ACC112 (cell line): ENCODE data around the gene DGKA.
A peak's percentile ranks its signal among the peaks of the same experiment; 100 is the strongest.
"Not testable (repeated sequence)": the region's sequence is repeated elsewhere in the genome, so short reads cannot be mapped to it uniquely, and the experiment has no call there.

Experiments used
- H2AFZ ChIP-seq: fragments of 200-600 bp; sonication (generic); one replicate; pipeline ENCODE4 v1.6.0; 2017; ENCODE audit warnings: antibody characterized with exemption, low read length; ENCODE audit not compliant: unreplicated experiment
- H3K27ac ChIP-seq: fragments of 200-600 bp; sonication (generic); 2 replicates; pipeline ENCODE4 v1.5.1; 2014; ENCODE audit warnings: low read depth, mild to moderate bottlenecking, antibody characterized with exemption, low read length, moderate library complexity
- H3K27me3 ChIP-seq: fragments of 200-600 bp; sonication (generic); 2 replicates; pipeline ENCODE4 v1.6.1; 2014; ENCODE audit warnings: mild to moderate bottlenecking, antibody characterized with exemption, low read length, moderate library complexity, mixed read lengths; ENCODE audit not compliant: insufficient read depth
- H3K36me3 ChIP-seq: fragments of 200-600 bp; sonication (generic); 2 replicates; pipeline ENCODE4 v1.6.1; 2016; ENCODE audit warnings: mild to moderate bottlenecking, antibody characterized with exemption, low read length, moderate library complexity, mixed read lengths; ENCODE audit not compliant: insufficient read depth
- H3K4me1 ChIP-seq: fragments of 200-600 bp; sonication (generic); one replicate; pipeline ENCODE4 v1.6.1; 2016; ENCODE audit warnings: low read length, mixed read lengths; ENCODE audit not compliant: insufficient read depth, unreplicated experiment, control insufficient read depth
- H3K4me3 ChIP-seq: fragments of 200-600 bp; sonication (generic); 2 replicates; pipeline ENCODE4 v1.5.1; 2014; ENCODE audit warnings: mild to moderate bottlenecking, low read depth, low read length
- H3K79me2 ChIP-seq: fragments of 200-600 bp; sonication (generic); one replicate; pipeline ENCODE4 v1.6.0; 2016; ENCODE audit warnings: low read length; ENCODE audit not compliant: control insufficient read depth, unreplicated experiment, insufficient read depth

Gene DGKA

GRCh38 chr12:55982319-55982936, 51.5 kb downstream of the DGKA start:
- Histone ChIP-seq H3K36me3 (peaks cover 23% of the 10 kb centered on the region), H3K27ac (no peak overlapping the region)

GRCh38 chr12:55983232-55983842, 52.4 kb downstream of the DGKA start:
- no peak overlapping the region for H3K4me3 ChIP-seq
- H3K4me1 ChIP-seq, result peaks cover 7% of the 10 kb centered on the region
- H3K27me3 ChIP-seq, result no peaks in the 10 kb centered on the region
- H3K79me2 ChIP-seq, result peaks cover 17% of the 10 kb centered on the region
- H2AFZ ChIP-seq, result no peak overlapping the region
- H3K36me3 ChIP-seq, result peaks cover 26% of the 10 kb centered on the region
- H3K27ac ChIP-seq, result no peak overlapping the region

More at GRCh38 chr12:55982319-55982936, 51.5 kb downstream of the DGKA start:
- H3K79me2 ChIP-seq, result peaks cover 24% of the 10 kb centered on the region
- H2AFZ ChIP-seq, result no peak overlapping the region
- no peak overlapping the region for H3K4me3 ChIP-seq
- peaks cover 7% of the 10 kb centered on the region for H3K4me1 ChIP-seq
- H3K27me3 ChIP-seq, result no peaks in the 10 kb centered on the region

GRCh38 chr12:55984861-55985260, 53.9 kb downstream of the DGKA start:
- peaks cover 8% of the 10 kb centered on the region for H3K79me2 ChIP-seq
- no peak overlapping the region for H2AFZ ChIP-seq
- H3K4me3 ChIP-seq, result no peak overlapping the region
- H3K27ac ChIP-seq, result no peak overlapping the region
- peaks cover 20% of the 10 kb centered on the region for H3K36me3 ChIP-seq
- H3K27me3 ChIP-seq, result no peaks in the 10 kb centered on the region
- H3K4me1 ChIP-seq, result peaks cover 7% of the 10 kb centered on the region

- Histone ChIP-seq H3K36me3 (peaks cover 22% of the 10 kb centered on the region), H3K27me3 (no peaks in the 10 kb centered on the region), H3K4me1 (peaks cover 7% of the 10 kb centered on the region), H3K27ac (no peak overlapping the region), H3K4me3 (no peak overlapping the region), H2AFZ (no peak overlapping the region), H3K79me2 (peaks cover 8% of the 10 kb centered on the region)
These were observed 54.4 kb downstream of the DGKA start for GRCh38 chr12:55985341-55985740.

- H3K4me1 ChIP-seq, H3K27ac ChIP-seq, H3K79me2 ChIP-seq, H3K4me3 ChIP-seq, H3K27me3 ChIP-seq, H2AFZ ChIP-seq: not testable (repeated sequence)
- peaks cover 27% of the 10 kb centered on the region for H3K36me3 ChIP-seq
These were observed 55.0 kb downstream of the DGKA start for GRCh38 chr12:55985976-55986375.

- Histone ChIP-seq H3K27ac (no peak overlapping the region), H3K4me1 (no peaks in the 10 kb centered on the region), H3K36me3 (peaks cover 19% of the 10 kb centered on the region), H3K4me3 (no peak overlapping the region), H3K27me3 (no peaks in the 10 kb centered on the region), H2AFZ (no peak overlapping the region), H3K79me2 (no peaks in the 10 kb centered on the region)
These were observed 60.1 kb downstream of the DGKA start for GRCh38 chr12:55991110-55991509.

GRCh38 chr12:55993230-55993853, 62.4 kb downstream of the DGKA start:
- no peak overlapping the region for H3K4me3 ChIP-seq
- H3K79me2 ChIP-seq, result no peaks in the 10 kb centered on the region
- no peak overlapping the region for H3K27ac ChIP-seq
- no peaks in the 10 kb centered on the region for H3K27me3 ChIP-seq
- H3K4me1 ChIP-seq, result no peaks in the 10 kb centered on the region
- no peak overlapping the region for H2AFZ ChIP-seq
- H3K36me3 ChIP-seq, result peaks cover 17% of the 10 kb centered on the region

- Histone ChIP-seq H3K27me3 (no peaks in the 10 kb centered on the region), H3K36me3 (peaks cover 15% of the 10 kb centered on the region), H3K4me3 (no peak overlapping the region), H3K79me2 (no peaks in the 10 kb centered on the region), H3K4me1 (no peaks in the 10 kb centered on the region), H3K27ac (no peak overlapping the region), H2AFZ (no peak overlapping the region)
These were observed 64.4 kb downstream of the DGKA start for GRCh38 chr12:55995366-55995765.

- Histone ChIP-seq H3K27me3 (no peaks in the 10 kb centered on the region), H3K27ac (peak overlapping the region; percentile 7; the same call in 1 of the 2 replicates), H3K4me1 (no peaks in the 10 kb centered on the region), H3K36me3 (peaks cover 6% of the 10 kb centered on the region; the same call in 1 of the 2 replicates), H3K79me2 (no peaks in the 10 kb centered on the region), H3K4me3 (peak overlapping the region; percentile 79), H2AFZ (peak overlapping the region; percentile 66)
These were observed 65.3 kb downstream of the DGKA start for GRCh38 chr12:55996201-55996714.

GRCh38 chr12:55996715-55997534, 66.0 kb downstream of the DGKA start, which contains the start of gene SUOX:
TSS of gene SUOX (plus strand) at chr12:55997276. CDS start at chr12:56002222, 4,946 bp downstream.
- Histone ChIP-seq H3K4me3 (peak within 1 kb of the TSS; percentile 79), H3K27ac (peak within 1 kb of the TSS; percentile 7; the same call in 1 of the 2 replicates), H3K79me2 (no peaks in the 10 kb centered on the region), H3K27me3 (no peaks in the 10 kb centered on the region), H3K36me3 (0 out of 2 replicates have a peak, but pooled peaks cover 4% of the 10 kb centered on the region), H3K4me1 (no peaks in the 10 kb centered on the region), H2AFZ (peak within 1 kb of the TSS; percentile 66)
